Glomerular visceral epithelial cell (primary cell): ENCODE measurements around the gene ZBTB1.
"Not testable (repeated sequence)": the region's sequence is repeated elsewhere in the genome, so short reads cannot be mapped to it uniquely, and the experiment has no call there.

Experiments
- DNase-seq: peaks from one replicate; pipeline ENCODE4 v3.0.0-alpha.2; 2016; ENCODE audit errors: extremely low spot score

Gene ZBTB1

GRCh38 chr14:64569646-64570045 lies 65.1 kb downstream of the ZBTB1 start:
- not testable (repeated sequence) for DNase-seq

- no peak for DNase-seq
Measured at GRCh38 chr14:64572386-64573104, 68.0 kb downstream of the ZBTB1 start.

GRCh38 chr14:64573109-64573508 lies 68.5 kb downstream of the ZBTB1 start:
- DNase-seq = no peak
